HK-2 (cell line): Measurements from ENCODE around the gene GPR161.

ENCODE experiments used
- DNase-seq: peaks from one replicate; pipeline ENCODE4 v3.0.0-alpha.2; 2018; ENCODE audit not compliant: unreplicated experiment

The GPR161 gene

GRCh38 chr1:168110896-168111545 is 25.7 kb downstream of the GPR161 start:
- DNase-seq = no peak

GRCh38 chr1:168106274-168106673 is 30.5 kb downstream of the GPR161 start:
- no peak for DNase-seq

- no peak for DNase-seq
Measured at GRCh38 chr1:168105846-168106245, 30.9 kb downstream of the GPR161 start.

- DNase-seq = no peak
Measured at GRCh38 chr1:168104535-168104934, 32.2 kb downstream of the GPR161 start.

- DNase-seq = no peak
Measured at GRCh38 chr1:168102487-168102886, 34.2 kb downstream of the GPR161 start.

GRCh38 chr1:168101336-168101735 is 35.4 kb downstream of the GPR161 start:
- no peak for DNase-seq

- no peak for DNase-seq
Measured at GRCh38 chr1:168100315-168101002, 36.3 kb downstream of the GPR161 start.

GRCh38 chr1:168099337-168099801 is 37.4 kb downstream of the GPR161 start:
- DNase-seq = no peak

- DNase-seq = no peak
Measured at GRCh38 chr1:168098534-168099320, 38.0 kb downstream of the GPR161 start.

GRCh38 chr1:168097921-168098528 is 38.7 kb downstream of the GPR161 start:
- no peak for DNase-seq

- no peak for DNase-seq
Measured at GRCh38 chr1:168096296-168097165, 40.2 kb downstream of the GPR161 start.

GRCh38 chr1:168095476-168095875 is 41.3 kb downstream of the GPR161 start:
- no peak for DNase-seq

- DNase-seq = no peak
Measured at GRCh38 chr1:168093616-168094015, 43.1 kb downstream of the GPR161 start.

GRCh38 chr1:168092566-168093355 is 44.0 kb downstream of the GPR161 start:
- no peak for DNase-seq

- DNase-seq = no peak
Measured at GRCh38 chr1:168091720-168092550, 44.8 kb downstream of the GPR161 start.

- no peak for DNase-seq
Measured at GRCh38 chr1:168091063-168091462, 45.7 kb downstream of the GPR161 start.

- no peak for DNase-seq
Measured at GRCh38 chr1:168090395-168090794, 46.3 kb downstream of the GPR161 start.

GRCh38 chr1:168089979-168090337 is 46.8 kb downstream of the GPR161 start:
- no peak for DNase-seq

GRCh38 chr1:168089326-168089978 is 47.3 kb downstream of the GPR161 start:
- no peak for DNase-seq
